ENCODE data around the gene SCTR. TPM values are rescaled to one million over a fixed set of nuclear protein-coding genes. Genes with fewer than 3 reads are reported as not detected.

Gene SCTR
- total RNA-seq, 1 donor from 2014 or later: not detected

DNA sequence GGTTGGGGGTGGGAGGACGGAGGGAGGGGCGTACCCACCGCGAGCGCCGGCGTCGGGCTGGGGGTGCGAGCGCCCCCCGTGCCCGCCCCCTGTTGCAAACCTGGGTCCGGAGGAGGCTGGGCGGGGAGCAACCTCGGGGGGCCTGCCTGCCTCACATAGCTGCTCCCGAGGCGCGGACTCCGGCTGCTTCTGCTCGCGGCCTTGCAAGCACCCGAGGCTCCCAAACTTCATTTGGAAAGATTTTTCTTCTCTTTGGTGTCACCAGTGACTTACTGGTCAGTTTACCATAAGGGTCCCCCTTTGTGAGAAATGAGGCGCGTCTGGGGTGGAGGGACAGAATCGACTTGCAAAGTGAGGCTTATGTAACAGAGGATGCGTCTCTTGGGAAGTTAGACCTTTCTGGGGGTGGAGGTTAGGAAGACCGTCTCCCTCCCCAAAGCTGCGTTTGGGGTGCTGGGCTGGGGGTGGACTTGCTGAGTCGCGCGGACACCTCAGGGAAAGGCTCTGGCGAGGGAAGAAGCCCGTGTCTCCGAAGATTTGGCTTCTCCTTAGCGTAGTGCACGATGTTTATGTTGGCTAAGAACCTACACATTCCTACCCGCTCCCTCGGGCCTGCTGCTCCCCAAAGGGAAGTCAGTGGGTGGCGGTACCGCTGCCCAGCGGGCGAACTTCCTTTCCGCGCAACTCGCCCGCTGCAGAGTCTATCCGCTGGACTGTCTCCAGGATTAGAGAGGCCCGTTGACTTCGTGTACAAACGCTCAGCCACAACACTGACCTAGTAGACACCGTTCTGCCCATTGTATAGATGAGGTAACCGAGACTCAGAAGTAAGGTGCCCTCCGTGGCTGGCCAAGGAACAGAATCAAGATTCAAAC, 92.1 kb downstream of the SCTR start:
- intact Hi-C loops (cut with micrococcal nuclease): no loop called here

- intact Hi-C loops (cut with micrococcal nuclease): no loop called here
These were observed 92.9 kb downstream of the SCTR start, which contains the start of gene TMEM37 for GRCh38 chr2:119431155-119431975. TMEM37 (plus strand) TSS chr2:119431854; CDS start chr2:119431904, 50 bp downstream.

DNA sequence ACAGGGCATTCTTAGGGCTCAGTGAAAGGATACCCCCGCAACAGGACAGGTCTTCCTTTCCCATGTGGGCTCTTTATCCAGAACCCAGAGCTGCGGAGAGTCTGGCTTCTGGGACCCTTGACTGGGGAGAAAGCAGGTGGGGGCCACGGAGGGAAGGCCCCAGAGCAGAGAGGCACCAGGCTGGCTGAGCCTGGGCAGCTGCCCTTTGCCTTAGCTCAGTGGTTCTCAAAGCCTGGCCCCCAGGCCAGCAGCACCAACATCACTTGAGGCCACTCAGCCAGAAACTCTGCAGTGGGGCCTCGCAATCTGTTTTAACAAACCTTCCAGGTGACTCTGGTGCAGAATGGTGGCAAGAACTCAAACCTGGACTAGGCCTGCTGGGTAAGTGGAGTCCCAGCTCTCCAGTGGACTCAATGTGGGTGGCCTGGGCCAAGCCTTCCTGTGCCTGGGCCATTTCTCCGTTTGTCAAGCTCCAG, 94.2 kb downstream of the SCTR start:
- intact Hi-C loops (cut with micrococcal nuclease): no loop called here

- intact Hi-C loops (cut with micrococcal nuclease): no loop called here
These were observed 94.9 kb downstream of the SCTR start for GRCh38 chr2:119429225-119429981.

DNA sequence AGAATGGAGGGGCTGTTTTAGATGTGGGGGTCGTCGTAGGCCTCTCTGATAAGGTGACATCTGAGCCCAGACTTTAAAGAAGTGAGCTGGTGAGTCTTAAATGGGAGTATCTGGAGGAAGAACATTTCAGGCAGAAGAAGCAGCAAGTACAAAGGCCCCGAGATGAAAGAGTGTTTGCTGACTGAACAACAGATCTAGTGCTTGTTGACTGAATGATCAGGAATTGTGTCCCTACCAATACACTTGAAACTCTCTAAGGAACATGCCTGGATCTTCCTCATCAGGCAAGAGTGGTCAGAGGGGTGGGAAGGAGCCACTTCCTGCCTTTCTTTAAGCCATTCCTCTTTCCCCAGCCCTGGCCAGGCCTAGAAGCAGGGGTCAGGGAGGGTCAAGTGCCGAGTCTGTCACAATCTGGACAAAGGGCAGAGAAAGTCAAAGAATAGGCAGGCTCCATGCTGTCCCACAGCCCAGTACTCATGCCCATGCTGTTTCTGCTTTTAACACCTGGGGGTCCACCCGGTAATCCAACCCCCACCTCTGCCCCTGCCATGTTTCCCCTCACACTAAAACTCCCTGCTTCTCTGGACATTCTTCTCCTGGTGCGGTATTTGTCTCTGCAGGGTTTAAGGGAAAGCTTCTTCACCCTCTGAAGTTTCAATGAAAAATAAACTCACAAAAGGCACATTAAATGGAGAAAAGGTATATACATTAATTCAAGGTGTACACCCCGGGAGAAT, 95.6 kb downstream of the SCTR start:
- intact Hi-C loops (cut with micrococcal nuclease): no loop called here

DNA sequence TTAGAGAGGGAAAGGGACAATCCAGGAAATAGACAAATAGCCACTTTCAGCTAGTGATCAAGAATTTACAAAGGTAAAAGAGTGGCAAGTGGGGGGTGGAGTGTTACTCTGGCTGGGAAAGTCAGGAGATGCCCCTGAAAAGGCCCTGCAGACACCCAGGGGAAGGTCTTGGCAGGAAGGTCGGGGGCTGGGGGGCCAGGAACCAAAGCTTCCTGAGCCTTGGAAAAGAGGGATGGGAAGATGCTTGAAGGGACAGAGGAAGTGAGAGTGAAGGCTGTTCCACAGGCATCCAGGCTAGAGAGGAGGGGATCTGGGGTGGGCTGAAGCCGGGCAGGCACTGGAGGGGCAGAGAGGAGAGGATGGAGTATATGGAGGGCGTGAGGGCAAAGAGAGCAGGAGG, 96.5 kb downstream of the SCTR start:
- intact Hi-C loops (cut with micrococcal nuclease): no loop called here

- intact Hi-C loops (cut with micrococcal nuclease): no loop called here
These were observed 97.4 kb downstream of the SCTR start for GRCh38 chr2:119426801-119427395.

DNA sequence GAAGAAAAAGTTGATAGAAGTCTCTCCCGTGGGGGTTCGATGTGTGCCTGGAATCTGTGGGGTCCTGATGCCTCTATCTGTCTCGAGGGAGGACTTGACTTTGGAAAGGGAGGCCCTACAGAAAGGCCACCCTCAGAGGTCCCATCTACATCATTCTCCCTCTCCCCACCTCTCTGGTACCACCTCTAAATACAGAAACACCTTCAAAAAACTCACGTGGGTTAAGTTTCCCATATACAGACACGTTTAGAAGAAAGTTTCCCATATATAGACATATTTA, 97.9 kb downstream of the SCTR start:
- intact Hi-C loops (cut with micrococcal nuclease): no loop called here

DNA sequence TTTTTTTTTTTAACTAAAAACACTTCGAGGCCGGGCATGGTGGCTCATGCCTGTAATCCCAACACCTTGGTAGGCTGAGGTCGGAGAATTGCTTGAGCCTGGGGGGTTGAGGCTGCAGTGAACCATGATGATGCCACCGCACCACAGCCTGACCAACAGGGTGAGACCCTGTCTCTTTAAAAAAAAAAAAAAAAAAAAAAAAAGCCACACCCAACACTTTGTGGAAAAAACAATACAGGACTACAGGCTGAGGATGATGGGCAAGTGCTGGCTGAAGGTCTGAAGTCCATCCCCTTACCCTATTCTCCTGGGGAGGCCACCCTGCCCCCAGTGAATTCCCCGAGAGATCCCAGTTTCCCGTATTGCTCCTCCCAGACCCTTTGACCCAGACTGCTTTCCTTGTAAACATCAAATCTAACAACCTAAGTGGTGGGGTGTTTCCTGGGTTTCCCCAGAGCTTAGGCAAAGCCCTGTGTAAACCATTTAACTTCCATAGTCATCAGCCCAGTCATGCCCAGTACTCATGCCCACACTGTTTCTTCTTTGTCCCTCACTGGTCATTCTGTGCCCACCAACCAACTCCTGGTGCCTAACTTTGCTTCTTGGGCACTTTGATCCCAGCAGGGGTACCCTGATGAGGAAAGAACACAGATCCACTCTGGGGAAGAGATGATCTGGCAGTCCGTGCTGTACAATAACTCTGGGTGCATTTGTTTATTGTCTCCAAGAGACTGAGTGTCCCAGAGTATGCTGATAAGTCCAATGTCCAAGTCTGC, 98.5 kb downstream of the SCTR start:
- intact Hi-C loops (cut with micrococcal nuclease): no loop called here

- intact Hi-C loops (cut with micrococcal nuclease): no loop called here
These were observed 99.2 kb downstream of the SCTR start for GRCh38 chr2:119425119-119425405.

DNA sequence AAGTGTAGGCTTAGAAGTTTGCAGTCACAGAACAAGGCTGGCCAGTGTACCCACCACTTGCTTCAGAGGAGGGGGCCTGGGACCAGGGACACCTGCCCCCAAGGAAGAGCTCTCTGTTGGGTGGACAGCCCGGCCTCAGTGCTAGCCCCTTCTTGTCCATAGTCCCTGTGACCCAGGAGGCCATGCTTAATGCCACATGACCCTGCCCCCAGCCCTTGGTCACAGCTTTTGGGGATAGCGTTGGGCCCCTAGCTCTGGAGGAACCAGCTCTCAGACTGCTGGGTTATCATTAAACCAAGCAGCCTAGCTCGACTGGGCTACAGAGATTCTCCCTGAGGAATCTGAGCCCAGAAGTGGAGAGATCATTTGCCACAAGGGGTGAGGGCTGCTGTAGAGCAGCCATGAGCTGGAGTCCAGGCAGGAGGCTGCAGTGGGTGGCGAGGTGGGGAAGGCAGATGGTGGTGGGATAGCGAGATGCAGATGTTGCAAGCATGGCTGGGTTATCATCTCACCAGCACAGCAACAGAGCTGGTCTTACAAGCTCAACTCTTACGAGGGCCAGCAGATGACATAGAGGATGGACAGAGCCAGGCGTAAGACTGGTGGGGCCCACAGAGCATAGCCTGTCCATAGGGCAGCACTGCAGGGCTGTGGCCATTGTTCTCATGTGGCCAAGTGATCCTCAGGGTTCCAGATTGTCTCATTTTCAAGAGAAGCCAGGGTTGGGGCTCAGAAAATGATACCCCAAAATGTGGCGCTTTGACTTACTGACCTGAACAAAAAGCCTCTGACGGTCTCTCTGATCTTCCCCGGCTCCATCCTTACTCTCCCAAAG, 99.8 kb downstream of the SCTR start:
- intact Hi-C loops (cut with micrococcal nuclease): no loop called here

GRCh38 chr2:119423811-119424210, 100.5 kb downstream of the SCTR start:
- intact Hi-C loops (cut with micrococcal nuclease): no loop called here

DNA sequence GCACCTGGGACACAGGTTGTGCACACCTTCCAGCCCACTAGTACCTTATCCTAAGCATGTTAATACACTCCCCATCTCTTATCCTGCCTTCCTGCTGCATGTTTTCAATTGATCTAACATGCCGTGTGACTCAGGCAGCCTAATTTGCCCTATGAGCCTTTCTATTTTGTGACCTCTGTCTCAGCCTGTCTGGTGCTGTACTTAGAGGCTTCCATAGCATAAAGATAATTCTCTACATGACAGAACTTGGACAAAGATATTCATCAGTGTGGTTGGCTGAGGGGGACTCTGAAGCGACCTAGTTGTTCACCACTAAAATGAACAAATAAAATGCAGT, 101.2 kb downstream of the SCTR start:
- intact Hi-C loops (cut with micrococcal nuclease): no loop called here

GRCh38 chr2:119422360-119423107, 101.7 kb downstream of the SCTR start:
- intact Hi-C loops (cut with micrococcal nuclease): no loop called here

DNA sequence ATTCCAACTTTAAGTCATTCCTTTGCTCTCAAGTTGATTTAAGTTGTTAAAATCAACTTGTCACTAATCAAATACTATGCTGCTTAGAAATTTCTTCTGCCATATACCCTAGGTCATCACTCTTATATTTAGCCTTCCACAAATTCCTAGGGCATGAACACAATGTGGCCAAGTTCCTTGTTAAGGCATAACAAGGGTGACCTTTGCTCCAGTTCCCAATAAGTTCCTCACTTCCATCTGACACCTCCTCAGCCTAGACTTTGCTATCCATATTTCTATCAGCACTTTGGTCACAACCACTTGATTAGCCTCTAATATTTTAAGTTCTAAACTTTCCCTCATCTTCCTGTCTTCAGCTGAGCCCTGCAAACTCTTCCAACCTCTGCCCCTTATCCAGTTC, 102.5 kb downstream of the SCTR start:
- intact Hi-C loops (cut with micrococcal nuclease): no loop called here

- intact Hi-C loops (cut with micrococcal nuclease): no loop called here
These were observed 103.0 kb downstream of the SCTR start for GRCh38 chr2:119421304-119421703.

DNA sequence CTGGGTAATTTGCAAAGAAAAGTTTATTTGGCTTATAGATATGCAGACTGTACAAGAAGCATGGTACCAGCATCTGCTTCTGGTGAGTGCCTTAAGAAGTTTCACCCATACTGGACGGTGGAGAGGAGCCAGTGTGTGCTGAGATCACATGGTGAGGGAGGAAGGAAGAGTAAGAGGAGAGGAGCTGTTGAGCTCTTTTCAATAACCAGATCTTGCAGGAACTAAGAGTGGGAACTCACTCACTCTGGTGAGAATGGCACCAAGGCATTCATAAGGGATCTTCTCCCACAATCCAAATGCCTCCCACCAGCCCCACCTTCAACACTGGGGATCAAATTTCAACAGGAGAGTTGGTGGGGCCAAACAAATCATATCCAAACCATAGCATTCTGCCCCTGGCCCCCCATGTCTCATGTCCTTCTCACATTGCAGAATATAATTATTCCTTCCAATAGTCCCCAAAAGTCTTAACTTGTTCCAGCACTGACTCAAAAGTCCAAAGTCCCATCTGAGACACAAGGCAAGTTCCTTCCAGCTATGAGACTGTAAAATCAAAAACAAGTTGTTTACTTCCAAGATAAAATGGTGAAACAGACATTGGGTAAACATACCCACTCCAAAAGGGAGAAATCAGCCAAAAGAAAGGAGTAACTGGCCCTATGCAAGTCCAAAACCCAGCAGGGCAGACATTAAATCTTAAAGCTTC, 104.3 kb downstream of the SCTR start:
- intact Hi-C loops (cut with micrococcal nuclease): no loop called here

- intact Hi-C loops (cut with micrococcal nuclease): no loop called here
These were observed 105.2 kb downstream of the SCTR start for GRCh38 chr2:119419065-119419464.

All from T-helper 1 cell treated with Interleukin-12 subunit alpha and Interleukin-12 subunit beta and Interleukin-4 antibody, amounts not matched to agents 30 ng/mL and 1 ng/mL, for 36 hours (primary cell).